Body of pancreas (tissue), 4 donors: ENCODE results near the gene MYO5A. TPM values are rescaled to one million over a fixed set of nuclear protein-coding genes. Genes with fewer than 3 reads are reported as not detected.

ENCODE experiments used
- ATAC-seq: fragments of 150-250 bp; one replicate; pipeline ENCODE4 v1.9.1; 2016
- DNase-seq, 4 donors: peaks; one replicate each; pipeline ENCODE4 v3.0.0-alpha.2; 2019
- H3K27ac ChIP-seq, 4 donors: fragments of 200-600 bp; sonication (generic); 1 replicate in 3 of 4; 2 replicates in 1 of 4; pipeline versions ENCODE4 v1.5.1 to v1.6.1; 2016 to 2019; ENCODE audit warnings: mild to moderate bottlenecking in 1 of 4, mixed read lengths in 1 of 4, moderate library complexity in 1 of 4
- H3K27me3 ChIP-seq, 2 donors: fragments of 200-600 bp; sonication (generic); one replicate each; pipeline ENCODE4 v1.6.0; 2016; ENCODE audit warnings: mild to moderate bottlenecking in 1 of 2
- H3K36me3 ChIP-seq, 2 donors: fragments of 200-600 bp; sonication (generic); replicated peaks in 1 of 2; 2 replicates each; pipeline ENCODE4 v1.5.1; 2016; ENCODE audit warnings: low read depth in 2 of 2; ENCODE audit not compliant: insufficient read depth in 1 of 2
- H3K4me1 ChIP-seq: fragments of 200-600 bp; sonication (generic); one replicate; pipeline ENCODE4 v1.6.0; 2016
- H3K4me3 ChIP-seq, 2 donors: fragments of 200-600 bp; sonication (generic); 1 replicate in 1 of 2; 2 replicates in 1 of 2; pipeline ENCODE4 v1.5.1; 2016 to 2019
- H3K9me3 ChIP-seq, 3 donors: fragments of 200-600 bp; sonication (generic); 1 replicate in 2 of 3; 2 replicates in 1 of 3; pipeline ENCODE4 v1.5.1; 2016
- POLR2A ChIP-seq, 3 donors: fragments of 450-650 bp; IDR thresholded peaks; one replicate each; pipeline ENCODE4 v1.6.1; 2016; ENCODE audit warnings: antibody characterized with exemption in 3 of 3, mild to moderate bottlenecking in 2 of 3
- WGBS, 2 donors: methylation state at CpG; one replicate each; pipeline ENCODE4 v1.1.5; 2017; 5-methylcytosine and 5-hydroxymethylcytosine counted together
- intact Hi-C: fragments of 100-400 bp; cut with DNase I; formaldehyde crosslinking; loops from one replicate; pipeline ENCODE4 v1.15.1; 2023
- total RNA-seq, 2 donors: library from RNA; depleted of rRNA; stranded (reverse); fragments of >200 nt; gene quantifications; one replicate each; pipeline ENCODE4 v1.1.0, GENCODE V29; 2016
- TF ChIP-seq, protein P1 (sequence below), 7 experiments: fragments of 450-650 bp in 4 of 7; fragments of 200-600 bp in 3 of 7; sonication (generic) in 3 of 7; IDR thresholded peaks; one replicate each; pipeline ENCODE4 v1.5.1; 2016 to 2019; ENCODE audit warnings: antibody characterized with exemption in 7 of 7

MYO5A gene
- total RNA-seq, 2 donors from 2014 or later = 8.2 to 11.9 TPM

DNA sequence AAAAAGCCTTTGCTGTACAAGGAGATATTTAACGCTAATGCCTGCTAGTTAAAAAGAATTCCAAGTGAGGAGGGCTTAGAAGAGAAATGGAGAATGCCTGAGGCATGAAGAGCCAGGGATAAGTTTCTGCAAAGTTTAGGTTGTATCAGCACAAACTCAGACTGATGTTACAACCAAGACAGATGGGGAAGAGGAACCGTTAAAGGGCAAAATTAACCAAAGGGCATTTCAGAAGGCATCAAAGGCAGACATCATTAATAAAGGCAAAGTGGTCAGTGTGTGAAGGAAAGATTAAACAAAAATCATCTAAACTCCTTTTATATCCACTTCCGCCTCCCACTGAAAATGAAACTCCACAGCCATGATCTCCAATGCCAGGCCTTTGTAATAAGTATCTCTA is 7.0 kb downstream of the MYO5A start:
- H3K4me1 ChIP-seq = no peaks in the 10 kb centered on the region
- DNase-seq = no peak
- no peak overlapping the region for H3K4me3 ChIP-seq
- WGBS, 2 donors = 88 to 92% methylated on average over 3 of the region's 3 CpGs
- no peaks in the 10 kb centered on the region for H3K36me3 ChIP-seq
- H3K27me3 ChIP-seq = no peaks in the 10 kb centered on the region
- H3K9me3 ChIP-seq = no peaks in the 10 kb centered on the region
- intact Hi-C loops = no loop called here
- no peak for ATAC-seq
- TF ChIP-seq POLR2A (IDR thresholded peaks at IDR 0.05) = no peak
- TF ChIP-seq, protein P1, sequence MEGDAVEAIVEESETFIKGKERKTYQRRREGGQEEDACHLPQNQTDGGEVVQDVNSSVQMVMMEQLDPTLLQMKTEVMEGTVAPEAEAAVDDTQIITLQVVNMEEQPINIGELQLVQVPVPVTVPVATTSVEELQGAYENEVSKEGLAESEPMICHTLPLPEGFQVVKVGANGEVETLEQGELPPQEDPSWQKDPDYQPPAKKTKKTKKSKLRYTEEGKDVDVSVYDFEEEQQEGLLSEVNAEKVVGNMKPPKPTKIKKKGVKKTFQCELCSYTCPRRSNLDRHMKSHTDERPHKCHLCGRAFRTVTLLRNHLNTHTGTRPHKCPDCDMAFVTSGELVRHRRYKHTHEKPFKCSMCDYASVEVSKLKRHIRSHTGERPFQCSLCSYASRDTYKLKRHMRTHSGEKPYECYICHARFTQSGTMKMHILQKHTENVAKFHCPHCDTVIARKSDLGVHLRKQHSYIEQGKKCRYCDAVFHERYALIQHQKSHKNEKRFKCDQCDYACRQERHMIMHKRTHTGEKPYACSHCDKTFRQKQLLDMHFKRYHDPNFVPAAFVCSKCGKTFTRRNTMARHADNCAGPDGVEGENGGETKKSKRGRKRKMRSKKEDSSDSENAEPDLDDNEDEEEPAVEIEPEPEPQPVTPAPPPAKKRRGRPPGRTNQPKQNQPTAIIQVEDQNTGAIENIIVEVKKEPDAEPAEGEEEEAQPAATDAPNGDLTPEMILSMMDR (IDR thresholded peaks at IDR 0.05) = no peak
- no peak overlapping the region for H3K27ac ChIP-seq

DNA sequence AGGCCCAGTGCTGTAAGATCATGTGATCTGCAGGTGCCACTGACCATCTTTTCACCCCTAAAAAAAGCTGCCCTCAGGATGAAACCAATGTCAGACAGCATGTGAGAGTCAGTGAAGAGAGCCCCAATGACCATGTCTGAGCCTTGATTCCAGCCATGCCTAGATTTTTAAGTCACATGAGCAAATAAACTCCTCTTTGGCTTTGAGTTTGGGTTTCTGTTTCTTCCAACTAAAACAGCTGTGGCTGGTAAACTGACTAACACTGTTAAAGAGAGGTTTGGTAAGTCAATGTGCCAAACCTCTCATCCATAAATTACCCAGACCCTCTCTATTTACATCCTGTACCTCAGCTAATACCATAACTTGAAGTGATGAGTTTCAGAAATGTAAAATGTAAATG is 8.3 kb downstream of the MYO5A start:
- Histone ChIP-seq H3K27ac (no peak overlapping the region), H3K4me1 (no peaks in the 10 kb centered on the region)
- ATAC-seq = no peak

DNA sequence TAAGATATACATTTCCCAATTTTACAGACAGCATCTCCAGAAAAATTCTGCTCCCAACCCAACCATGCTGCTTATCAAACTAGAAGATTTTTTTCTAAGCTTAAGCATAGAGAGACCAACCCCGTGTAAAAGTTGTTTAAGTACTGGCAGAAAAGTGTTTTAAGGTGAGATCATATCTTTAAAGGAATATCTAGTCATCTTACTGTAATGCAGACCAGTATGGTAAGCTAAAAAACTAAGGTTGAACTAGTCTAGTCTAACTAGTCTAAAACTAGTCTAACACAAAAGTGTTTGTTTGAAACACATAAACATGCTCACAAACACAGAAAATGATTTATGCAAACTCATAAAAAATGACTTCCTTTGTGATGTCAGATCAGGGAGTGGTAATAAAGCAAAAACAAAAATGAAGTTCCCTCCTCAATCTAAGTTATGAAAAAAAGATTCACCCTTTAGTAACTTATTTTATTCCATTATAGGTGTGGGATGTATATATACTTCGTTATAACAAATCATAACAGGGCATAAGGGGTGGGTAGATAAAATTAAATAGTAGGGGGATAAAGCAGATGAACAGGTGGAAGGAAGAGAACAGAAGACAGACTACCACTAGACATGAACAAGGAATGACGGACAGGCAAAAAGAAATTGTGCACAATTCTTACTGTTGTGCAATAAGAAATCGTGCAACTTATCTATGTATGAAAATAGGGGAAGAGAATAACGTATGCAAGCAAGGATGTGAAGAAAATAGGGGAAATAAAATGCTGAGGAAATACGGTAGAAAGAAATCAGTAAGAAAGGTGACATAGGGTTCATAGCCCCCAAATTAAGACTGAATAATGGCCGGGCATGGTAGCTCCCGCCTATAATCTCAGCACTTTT is 10.0 kb downstream of the MYO5A start:
- TF ChIP-seq POLR2A (IDR thresholded peaks at IDR 0.05) = no peak
- TF ChIP-seq, protein P1 (IDR thresholded peaks at IDR 0.05) = no peak
- no peak overlapping the region for H3K27ac ChIP-seq

More for the DNA sequence above, 8.3 kb downstream of the MYO5A start:
- no peak for TF ChIP-seq POLR2A (IDR thresholded peaks at IDR 0.05)
- TF ChIP-seq, protein P1 (IDR thresholded peaks at IDR 0.05) = no peak
- intact Hi-C loops = no loop called here
- Histone ChIP-seq H3K27me3 (no peaks in the 10 kb centered on the region), H3K36me3 (no peaks in the 10 kb centered on the region), H3K9me3 (no peaks in the 10 kb centered on the region), H3K4me3 (no peak overlapping the region)
- no peak for DNase-seq

DNA sequence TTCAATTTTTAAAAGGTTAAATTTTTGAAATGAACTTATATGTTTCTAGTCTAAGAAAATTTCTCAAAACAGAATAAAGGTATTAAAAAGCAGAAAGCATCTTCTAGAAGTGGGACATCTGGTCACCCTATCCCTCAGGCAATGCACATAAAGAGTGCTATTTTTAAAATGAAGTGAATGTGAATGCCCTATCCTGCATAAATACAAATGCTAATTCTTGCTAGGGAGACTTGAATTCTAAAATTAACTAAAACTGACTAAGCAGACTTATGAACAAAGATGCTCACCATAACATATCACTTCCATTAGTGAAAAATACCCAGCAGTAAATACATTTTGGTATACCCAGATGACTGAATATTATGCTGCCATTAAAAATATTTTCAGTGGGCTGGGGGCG is 11.7 kb downstream of the MYO5A start:
- no peak for ATAC-seq
- Histone ChIP-seq H3K9me3 (no peaks in the 10 kb centered on the region), H3K4me3 (no peak overlapping the region), H3K27me3 (no peaks in the 10 kb centered on the region), H3K36me3 (no peaks in the 10 kb centered on the region), H3K4me1 (no peaks in the 10 kb centered on the region), H3K27ac (no peak overlapping the region)
- WGBS, 2 donors = 73 to 80% methylated on average over 1 of the region's 1 CpG
- TF ChIP-seq, protein P1 (IDR thresholded peaks at IDR 0.05) = no peak
- no peak for TF ChIP-seq POLR2A (IDR thresholded peaks at IDR 0.05)
- no peak for DNase-seq
- intact Hi-C loops = no loop called here

More for the DNA sequence above, 10.0 kb downstream of the MYO5A start:
- ATAC-seq (no peak), DNase-seq (no peak)
- 66 to 76% methylated on average over 8 of the region's 8 CpGs for WGBS, 2 donors
- intact Hi-C loops = no loop called here
- H3K9me3 ChIP-seq = no peaks in the 10 kb centered on the region
- no peaks in the 10 kb centered on the region for H3K27me3 ChIP-seq
- no peak overlapping the region for H3K4me3 ChIP-seq
- H3K36me3 ChIP-seq = no peaks in the 10 kb centered on the region
- no peaks in the 10 kb centered on the region for H3K4me1 ChIP-seq

DNA sequence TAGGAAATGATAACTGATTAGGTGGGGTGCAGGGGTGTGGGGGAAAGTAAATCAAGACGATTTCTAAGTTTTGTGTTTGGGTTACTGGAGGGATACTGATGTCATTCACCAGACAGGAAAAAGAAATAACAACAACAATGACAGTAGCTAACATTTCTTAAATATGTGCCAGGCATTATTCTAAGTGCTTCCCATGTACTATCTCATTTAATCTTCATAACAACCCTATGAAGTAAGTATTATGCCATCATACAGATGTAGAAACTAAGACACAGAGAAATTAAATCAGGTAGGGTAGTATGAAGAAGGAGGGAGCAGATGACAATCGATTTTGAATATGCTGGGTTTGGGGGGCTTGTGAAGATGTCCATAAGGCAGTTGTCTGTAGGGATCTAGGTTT is 13.3 kb downstream of the MYO5A start:
- TF ChIP-seq POLR2A (IDR thresholded peaks at IDR 0.05) = no peak
- TF ChIP-seq, protein P1 (IDR thresholded peaks at IDR 0.05) = no peak
- no peaks in the 10 kb centered on the region for H3K27me3 ChIP-seq
- WGBS, 2 donors = 66 to 72% methylated on average over 2 of the region's 2 CpGs
- no peaks in the 10 kb centered on the region for H3K9me3 ChIP-seq
- H3K4me1 ChIP-seq = no peaks in the 10 kb centered on the region
- intact Hi-C loops = no loop called here
- DNase-seq (no peak), ATAC-seq (no peak)
- H3K27ac ChIP-seq = no peak overlapping the region
- no peaks in the 10 kb centered on the region for H3K36me3 ChIP-seq
- H3K4me3 ChIP-seq = no peak overlapping the region
